Measurements from ENCODE around the gene HHEX. TPM values are rescaled to one million over a fixed set of nuclear protein-coding genes. Genes with fewer than 3 reads are reported as not detected.

Gene HHEX
- polyA plus RNA-seq, 1 donor (not counting 4 experiments of a cell fraction or from before 2014, with no cell fraction given), result not detected

- no peak for FAIRE-seq
- peak overlapping the region; percentile 57 for H3K4me2 ChIP-seq (ENCODE audit: control insufficient read depth, extremely low read depth, insufficient read depth, low read depth, low read length)
- peaks cover 76% of the 10 kb centered on the region for H3K27me3 ChIP-seq (ENCODE audit: control insufficient read depth, extremely low read depth, insufficient read depth, low read length)
These were observed 3.2 kb downstream of the HHEX start for GRCh38 chr10:92692697-92693533.

DNA sequence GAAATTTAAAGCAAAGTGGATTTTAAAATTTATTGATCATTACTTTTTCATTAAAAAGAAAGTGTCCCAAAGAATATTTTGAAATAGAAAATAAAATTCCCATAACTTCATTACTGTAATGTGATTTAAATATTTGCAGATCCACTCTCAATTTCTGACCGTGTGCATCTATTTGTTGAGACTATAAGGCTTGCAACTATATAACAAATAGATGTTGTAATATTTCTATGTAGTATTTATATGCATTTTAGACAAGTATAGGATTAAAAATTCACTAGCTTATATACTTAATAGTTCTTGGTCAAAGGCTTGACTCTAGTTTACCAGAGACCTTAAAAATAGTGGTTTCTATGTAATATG is 3.8 kb downstream of the HHEX start:
- DNase-seq (ENCODE audit: low read depth, low spot score), result no peak
- no peak for FAIRE-seq
- Histone ChIP-seq H3K9ac (ENCODE audit: control insufficient read depth, extremely low read depth, insufficient read depth, low read length) (no peak overlapping the region), H3K9me3 (ENCODE audit: control insufficient read depth, low read depth, low read length) (peaks cover 2% of the 10 kb centered on the region), H3K9me1 (ENCODE audit: control insufficient read depth, extremely low read depth, insufficient read depth, low read length) (no peaks in the 10 kb centered on the region), H3K27ac (ENCODE audit: control insufficient read depth, insufficient read depth, low read length) (no peak overlapping the region), H3K4me2 (ENCODE audit: control insufficient read depth, extremely low read depth, insufficient read depth, low read depth, low read length) (no peak overlapping the region), H4K20me1 (ENCODE audit: control insufficient read depth, extremely low read depth, insufficient read depth, low read length) (no peaks in the 10 kb centered on the region), H3K27me3 (ENCODE audit: control insufficient read depth, extremely low read depth, insufficient read depth, low read length) (peaks cover 78% of the 10 kb centered on the region), H3K4me3 (ENCODE audit: control insufficient read depth in 2 of 3, extremely low read depth in 1 of 3, insufficient read depth in 2 of 3, low read depth in 1 of 3, low read length in 3 of 3) (no peak overlapping the region), H3K36me3 (ENCODE audit: control insufficient read depth in 2 of 2, extremely low read depth in 1 of 2, insufficient read depth in 2 of 2, low read length in 2 of 2) (no peaks in the 10 kb centered on the region), H3K79me2 (ENCODE audit: control insufficient read depth, insufficient read depth, low read length) (no peaks in the 10 kb centered on the region), H2AFZ (ENCODE audit: control insufficient read depth, low read length) (no peak overlapping the region), H3K4me1 (ENCODE audit: control insufficient read depth, extremely low read depth, insufficient read depth, low read length) (peaks cover 3% of the 10 kb centered on the region)
- dilution Hi-C loops (cut with MboI; ENCODE audit: extremely low pct_ligation_motif_present, low sequenced_read_pairs), result no loop called here
- TF ChIP-seq CTCF (optimal IDR thresholded peaks at IDR 0.05 in 1 of 3, IDR thresholded peaks at IDR 0.05 in 1 of 3, conservative IDR thresholded peaks at IDR 0.05 in 1 of 3; ENCODE audit: extremely low read depth in 1 of 3, insufficient read depth in 2 of 3, low read length in 3 of 3), result no peak
- TF ChIP-seq EZH2 (IDR thresholded peaks at IDR 0.05; ENCODE audit: low read length), result no peak

More at GRCh38 chr10:92692697-92693533, 3.2 kb downstream of the HHEX start:
- H3K9me3 ChIP-seq (ENCODE audit: control insufficient read depth, low read depth, low read length), result peaks cover 2% of the 10 kb centered on the region
- H3K36me3 ChIP-seq (ENCODE audit: control insufficient read depth in 2 of 2, extremely low read depth in 1 of 2, insufficient read depth in 2 of 2, low read length in 2 of 2), result no peaks in the 10 kb centered on the region
- no peak overlapping the region for H3K9ac ChIP-seq (ENCODE audit: control insufficient read depth, extremely low read depth, insufficient read depth, low read length)
- no peak for DNase-seq (ENCODE audit: low read depth, low spot score)
- no peak overlapping the region for H3K27ac ChIP-seq (ENCODE audit: control insufficient read depth, insufficient read depth, low read length)
- no peak overlapping the region for H2AFZ ChIP-seq (ENCODE audit: control insufficient read depth, low read length)
- TF ChIP-seq EZH2 (IDR thresholded peaks at IDR 0.05; ENCODE audit: low read length) (no peak), CTCF (optimal IDR thresholded peaks at IDR 0.05 in 1 of 3, IDR thresholded peaks at IDR 0.05 in 1 of 3, conservative IDR thresholded peaks at IDR 0.05 in 1 of 3; ENCODE audit: extremely low read depth in 1 of 3, insufficient read depth in 2 of 3, low read length in 3 of 3) (no peak)
- H3K9me1 ChIP-seq (ENCODE audit: control insufficient read depth, extremely low read depth, insufficient read depth, low read length), result no peaks in the 10 kb centered on the region
- H3K4me1 ChIP-seq (ENCODE audit: control insufficient read depth, extremely low read depth, insufficient read depth, low read length), result peaks cover 3% of the 10 kb centered on the region
- dilution Hi-C loops (cut with MboI; ENCODE audit: extremely low pct_ligation_motif_present, low sequenced_read_pairs), result no loop called here
- H3K79me2 ChIP-seq (ENCODE audit: control insufficient read depth, insufficient read depth, low read length), result no peaks in the 10 kb centered on the region
- H4K20me1 ChIP-seq (ENCODE audit: control insufficient read depth, extremely low read depth, insufficient read depth, low read length), result no peaks in the 10 kb centered on the region
- no peak overlapping the region for H3K4me3 ChIP-seq (ENCODE audit: control insufficient read depth in 2 of 3, extremely low read depth in 1 of 3, insufficient read depth in 2 of 3, low read depth in 1 of 3, low read length in 3 of 3)
